DND-41 (cell line): ENCODE data around the gene C2CD2.

Experiments
- ATAC-seq: fragments of 200-7000 bp; cut with Tn5 transposase; 3 replicates; pipeline ENCODE4 v1.9.1; 2021; ENCODE audit warnings: low read depth; ENCODE audit not compliant: insufficient read depth
- DNase-seq: peaks from one replicate; pipeline ENCODE4 v3.0.0-alpha.2; 2020
- H2AFZ ChIP-seq: 2 replicates; pipeline ENCODE4 v1.6.0; 2012; ENCODE audit warnings: low read depth, low read length
- H3K27ac ChIP-seq: 2 replicates; pipeline ENCODE4 v1.5.1; 2012; ENCODE audit warnings: low read length, inconsistent platforms
- H3K27me3 ChIP-seq: fragments of 200-600 bp; sonication (generic); 2 replicates; pipeline ENCODE4 v1.6.0; 2012; ENCODE audit warnings: low read length, mild to moderate bottlenecking, inconsistent platforms; ENCODE audit not compliant: insufficient read depth, poor library complexity
- H3K36me3 ChIP-seq: 2 replicates; pipeline ENCODE4 v1.5.1; 2012; ENCODE audit warnings: low read length, inconsistent platforms; ENCODE audit not compliant: insufficient read depth
- H3K4me1 ChIP-seq: 2 replicates; pipeline ENCODE4 v1.5.1; 2012; ENCODE audit warnings: mild to moderate bottlenecking, low read length; ENCODE audit not compliant: insufficient read depth
- H3K4me2 ChIP-seq: 2 replicates; pipeline ENCODE4 v1.6.0; 2012; ENCODE audit warnings: mild to moderate bottlenecking, moderate library complexity, low read length, inconsistent platforms; ENCODE audit not compliant: insufficient read depth
- H3K4me3 ChIP-seq, 2 experiments: fragments of 200-600 bp in 1 of 2; shearing (Covaris generic) in 1 of 2; 2 replicates each; pipeline ENCODE4 v1.5.1; 2012 to 2016; ENCODE audit warnings: inconsistent platforms in 2 of 2, low read length in 2 of 2, mild to moderate bottlenecking in 2 of 2, low read depth in 1 of 2, moderate library complexity in 1 of 2
- H3K79me2 ChIP-seq: 2 replicates; pipeline ENCODE4 v1.6.0; 2012; ENCODE audit warnings: low read length, inconsistent platforms; ENCODE audit not compliant: insufficient read depth
- H3K9ac ChIP-seq: 2 replicates; pipeline ENCODE4 v1.6.0; 2012; ENCODE audit warnings: low read depth, mild to moderate bottlenecking, inconsistent platforms, low read length, moderate library complexity
- H3K9me3 ChIP-seq: 2 replicates; pipeline ENCODE4 v1.5.1; 2012; ENCODE audit warnings: low read length, moderate library complexity, mild to moderate bottlenecking, inconsistent platforms; ENCODE audit not compliant: insufficient read depth, severe bottlenecking
- H4K20me1 ChIP-seq: 2 replicates; pipeline ENCODE4 v1.6.0; 2012; ENCODE audit warnings: low read length; ENCODE audit not compliant: insufficient read depth
- EZH2 ChIP-seq: IDR thresholded peaks from 3 replicates; pipeline ENCODE4 v1.6.1; 2012; ENCODE audit warnings: borderline replicate concordance, low read depth, mild to moderate bottlenecking, moderate library complexity, low read length, inconsistent platforms; ENCODE audit not compliant: severe bottlenecking
- TF ChIP-seq, protein P1 (sequence below): IDR thresholded peaks from 2 replicates; pipeline ENCODE4 v1.5.1; 2012; ENCODE audit warnings: borderline replicate concordance, low read length, moderate library complexity, mild to moderate bottlenecking; ENCODE audit not compliant: poor library complexity, severe bottlenecking; ENCODE audit errors: extremely low read depth

The C2CD2 gene

GRCh38 chr21:41879190-41879998 is 74.4 kb downstream of the C2CD2 start, which contains the start of gene PRDM15:
PRDM15 (minus strand) TSS chr21:41879344; CDS start chr21:41860363, 18,981 bp downstream.
- peaks cover 49% of the 10 kb centered on the region for H3K79me2 ChIP-seq
- peaks cover 10% of the 10 kb centered on the region; the same call in 1 of the 2 replicates for H4K20me1 ChIP-seq
- H3K27me3 ChIP-seq = no peaks in the 10 kb centered on the region
- H3K4me3 ChIP-seq = peak within 1 kb of the TSS; percentile 88 to 94; a peak in 3 of 4 replicates
- DNase-seq (peak; percentile 87), ATAC-seq (peak; percentile 74)
- peak within 1 kb of the TSS; percentile 91 for H3K27ac ChIP-seq
- H3K9me3 ChIP-seq = no peaks in the 10 kb centered on the region
- peaks cover 17% of the 10 kb centered on the region for H3K36me3 ChIP-seq
- TF ChIP-seq EZH2 = no peak
- TF ChIP-seq, protein P1, sequence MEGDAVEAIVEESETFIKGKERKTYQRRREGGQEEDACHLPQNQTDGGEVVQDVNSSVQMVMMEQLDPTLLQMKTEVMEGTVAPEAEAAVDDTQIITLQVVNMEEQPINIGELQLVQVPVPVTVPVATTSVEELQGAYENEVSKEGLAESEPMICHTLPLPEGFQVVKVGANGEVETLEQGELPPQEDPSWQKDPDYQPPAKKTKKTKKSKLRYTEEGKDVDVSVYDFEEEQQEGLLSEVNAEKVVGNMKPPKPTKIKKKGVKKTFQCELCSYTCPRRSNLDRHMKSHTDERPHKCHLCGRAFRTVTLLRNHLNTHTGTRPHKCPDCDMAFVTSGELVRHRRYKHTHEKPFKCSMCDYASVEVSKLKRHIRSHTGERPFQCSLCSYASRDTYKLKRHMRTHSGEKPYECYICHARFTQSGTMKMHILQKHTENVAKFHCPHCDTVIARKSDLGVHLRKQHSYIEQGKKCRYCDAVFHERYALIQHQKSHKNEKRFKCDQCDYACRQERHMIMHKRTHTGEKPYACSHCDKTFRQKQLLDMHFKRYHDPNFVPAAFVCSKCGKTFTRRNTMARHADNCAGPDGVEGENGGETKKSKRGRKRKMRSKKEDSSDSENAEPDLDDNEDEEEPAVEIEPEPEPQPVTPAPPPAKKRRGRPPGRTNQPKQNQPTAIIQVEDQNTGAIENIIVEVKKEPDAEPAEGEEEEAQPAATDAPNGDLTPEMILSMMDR = no peak
- peak within 1 kb of the TSS; percentile 97 for H3K9ac ChIP-seq
- H3K4me1 ChIP-seq = peaks cover 34% of the 10 kb centered on the region
- H3K4me2 ChIP-seq = peak within 1 kb of the TSS; percentile 85
- peak within 1 kb of the TSS; percentile 82 for H2AFZ ChIP-seq

DNA sequence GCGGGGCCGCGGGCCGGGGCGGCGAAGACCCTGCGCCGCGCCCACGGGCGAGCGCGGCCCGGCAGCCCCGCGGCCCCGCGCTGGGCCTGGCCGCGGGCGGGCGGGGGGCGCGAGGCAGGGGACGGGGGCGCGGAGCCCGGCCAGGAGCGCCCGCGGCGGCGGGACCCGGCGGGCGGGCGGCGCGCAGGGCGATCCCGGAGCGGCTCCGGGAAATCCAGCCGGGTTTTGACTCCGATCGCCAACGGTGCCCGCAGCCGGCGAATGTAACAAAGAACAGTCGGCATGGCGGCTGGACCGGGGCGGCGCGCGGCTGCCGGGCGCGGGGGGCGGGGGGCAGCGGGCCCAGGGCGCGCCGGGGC is 75.0 kb downstream of the C2CD2 start:
- Histone ChIP-seq H2AFZ (0 out of 2 replicates have a peak overlapping the region, but pooled peaks have one; percentile 82), H3K27ac (peak overlapping the region; percentile 91), H3K4me1 (peaks cover 34% of the 10 kb centered on the region), H3K79me2 (peaks cover 54% of the 10 kb centered on the region), H3K4me3 (peak overlapping the region; percentile 88 to 94; a peak in 3 of 4 replicates), H3K4me2 (peak overlapping the region; percentile 85; the same call in 1 of the 2 replicates), H3K9me3 (no peaks in the 10 kb centered on the region), H3K9ac (peak overlapping the region; percentile 97), H3K27me3 (no peaks in the 10 kb centered on the region), H3K36me3 (peaks cover 17% of the 10 kb centered on the region), H4K20me1 (peaks cover 10% of the 10 kb centered on the region; the same call in 1 of the 2 replicates)
- peak; percentile 52 for ATAC-seq
- TF ChIP-seq, protein P1 = no peak
- no peak for TF ChIP-seq EZH2
- DNase-seq = peak; percentile 84

DNA sequence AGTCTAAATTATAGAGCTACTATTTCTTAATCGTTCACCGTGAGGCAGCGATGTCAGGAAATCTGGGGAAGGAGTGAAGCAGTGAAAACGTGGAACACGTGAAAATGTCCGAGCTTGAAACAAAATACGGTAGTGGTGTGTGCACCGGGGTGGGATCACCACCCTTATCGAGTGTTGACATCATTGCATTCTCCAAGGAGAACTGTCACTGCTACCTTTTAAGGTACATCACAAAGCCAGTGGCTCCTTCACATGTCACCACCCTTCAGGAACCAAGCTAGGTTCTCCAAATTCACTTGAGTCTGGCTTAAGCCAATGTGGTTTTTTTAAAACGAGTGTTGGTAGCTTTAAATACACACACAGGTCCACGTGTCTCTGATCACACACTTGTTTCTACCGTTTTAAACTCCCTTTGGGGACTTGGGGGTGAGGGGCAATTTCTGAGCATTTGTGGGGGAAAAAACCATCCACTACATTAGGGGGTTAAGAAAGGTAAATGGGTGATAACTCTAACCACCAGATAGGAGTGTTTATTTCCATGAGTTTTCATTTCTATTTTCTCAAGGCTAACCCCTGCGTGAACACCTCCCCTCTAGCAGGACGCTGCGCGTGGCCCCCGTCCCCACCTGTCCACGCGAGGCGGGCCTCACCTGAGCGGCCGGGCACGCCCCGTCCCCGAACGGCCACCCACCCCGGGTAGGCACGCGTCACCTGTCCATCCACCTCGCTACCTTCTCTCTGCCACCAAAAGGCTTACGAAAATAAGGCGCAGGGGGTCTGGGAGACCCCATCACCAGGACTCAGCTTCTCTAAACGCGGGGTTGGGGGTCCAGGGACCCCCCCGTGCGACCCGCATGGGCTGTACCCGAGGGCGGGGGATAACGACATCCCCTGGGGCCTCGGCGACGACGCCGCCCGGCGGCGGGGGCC is 75.7 kb downstream of the C2CD2 start:
- peaks cover 20% of the 10 kb centered on the region for H3K36me3 ChIP-seq
- H3K4me3 ChIP-seq = peak overlapping the region; percentile 88 to 94; a peak in 3 of 4 replicates
- ATAC-seq = peak; percentile 36
- peak overlapping the region; percentile 85 for H3K4me2 ChIP-seq
- peaks cover 34% of the 10 kb centered on the region for H3K4me1 ChIP-seq
- no peaks in the 10 kb centered on the region for H3K9me3 ChIP-seq
- H3K9ac ChIP-seq = peak overlapping the region; percentile 97
- no peaks in the 10 kb centered on the region for H3K27me3 ChIP-seq
- TF ChIP-seq, protein P1 = no peak
- no peak for TF ChIP-seq EZH2
- peak; percentile 47 for DNase-seq
- peak overlapping the region; percentile 91 for H3K27ac ChIP-seq
- H2AFZ ChIP-seq = peak overlapping the region; percentile 82
- H4K20me1 ChIP-seq = peaks cover 12% of the 10 kb centered on the region; the same call in 1 of the 2 replicates
- peaks cover 60% of the 10 kb centered on the region for H3K79me2 ChIP-seq
